K562 (cell line): ENCODE measurements around the gene CPT1C. TPM values are rescaled to one million over a fixed set of nuclear protein-coding genes. Genes with fewer than 3 reads are reported as not detected.

Experiments
- JUN ChIP-seq, 2 experiments: sonication (generic) in 1 of 2; formaldehyde crosslinking in 1 of 2; IDR thresholded peaks; 2 replicates each; pipeline versions ENCODE4 v1.6.1 to v1.8.0; 2012 to 2022; ENCODE audit warnings: borderline replicate concordance in 2 of 2, mild to moderate bottlenecking in 2 of 2, improper control_type of control experiment in 1 of 2, low read depth in 1 of 2, low read length in 1 of 2, missing genetic modification reagents in 1 of 2
- KDM5B ChIP-seq: fragments of 200-600 bp; sonication (generic); IDR thresholded peaks from 2 replicates; pipeline ENCODE4 v1.6.1; 2012; ENCODE audit warnings: low read depth, mild to moderate bottlenecking, moderate library complexity, low read length, control low read depth, inconsistent platforms; ENCODE audit not compliant: insufficient replicate concordance
- MIER1 ChIP-seq: fragments of 450-650 bp; IDR thresholded peaks from 2 replicates; pipeline ENCODE4 v1.6.1; 2016; ENCODE audit warnings: antibody characterized with exemption, mild to moderate bottlenecking, low read depth
- MYNN ChIP-seq, 2 experiments: sonication (generic); formaldehyde crosslinking in 1 of 2; IDR thresholded peaks; 2 replicates each; pipeline versions ENCODE4 v1.5.0 to v1.6.1; 2016 to 2020; ENCODE audit warnings: antibody characterized with exemption in 1 of 2, missing genetic modification reagents in 1 of 2
- RBM15 ChIP-seq: fragments of 200-400 bp; formaldehyde crosslinking; IDR thresholded peaks from 2 replicates; pipeline ENCODE4 v1.6.1; 2018; ENCODE audit warnings: mild to moderate bottlenecking, low read length, moderate library complexity; ENCODE audit not compliant: insufficient read depth
- SMAD1 ChIP-seq: fragments of 150-350 bp; IDR thresholded peaks from 2 replicates; pipeline ENCODE4 v1.6.1; 2014; ENCODE audit warnings: low read length, low read depth; ENCODE audit not compliant: partially characterized antibody
- SP2 ChIP-seq: IDR thresholded peaks from 2 replicates; pipeline ENCODE4 v1.6.1; 2011; ENCODE audit warnings: mild to moderate bottlenecking, low read depth, low read length, moderate library complexity; ENCODE audit not compliant: poor library complexity, severe bottlenecking; ENCODE audit errors: extremely low read depth
- SRSF3 ChIP-seq: fragments of 200-400 bp; formaldehyde crosslinking; IDR thresholded peaks from 2 replicates; pipeline ENCODE4 v1.6.1; 2016; ENCODE audit warnings: mild to moderate bottlenecking, low read length, moderate library complexity; ENCODE audit not compliant: insufficient read depth
- TCF7 ChIP-seq: sonication (generic); IDR thresholded peaks from 2 replicates; pipeline ENCODE4 v1.6.1; 2016; ENCODE audit warnings: antibody characterized with exemption, borderline replicate concordance
- TRIM28 ChIP-seq: fragments of 450-650 bp; IDR thresholded peaks from 2 replicates; pipeline ENCODE4 v1.6.1; 2017
- XRCC5 ChIP-seq: fragments of 200-400 bp; formaldehyde crosslinking; IDR thresholded peaks from 2 replicates; pipeline ENCODE4 v1.6.1; 2017; ENCODE audit warnings: low read depth, mild to moderate bottlenecking, low read length
- YY1 ChIP-seq, 3 experiments: IDR thresholded peaks; 2 replicates each; pipeline ENCODE4 v1.6.1; 2011; ENCODE audit warnings: low read length in 2 of 3, mild to moderate bottlenecking in 2 of 3, moderate library complexity in 2 of 3, borderline replicate concordance in 1 of 3, control low read depth in 1 of 3, low read depth in 1 of 3; ENCODE audit not compliant: insufficient read depth in 3 of 3, insufficient replicate concordance in 2 of 3, control insufficient read depth in 1 of 3, insufficient read length in 1 of 3; ENCODE audit errors: extremely low read depth in 1 of 3
- polyA plus RNA-seq, 8 experiments: library from polyadenylated mRNA; depleted of rRNA in 4 of 8; stranded (reverse) in 5 of 8; unstranded in 3 of 8; fragments of >200 nt; fragmentation: Nextera tagmentation in 2 of 8; fragmentation: Illumina TruSeq in 1 of 8; extraction: Ambion mirVana in 2 of 8; extraction: Trizol in 1 of 8; gene quantifications; 2 replicates each; pipeline versions ENCODE4 v1.2.1 to v1.2.3, GENCODE V29; 2011 to 2014; ENCODE audit warnings: inconsistent platforms in 1 of 8, missing spikeins in 1 of 8
- total RNA-seq, 7 experiments: library from RNA; depleted of rRNA in 6 of 7; stranded (reverse); fragments of >200 nt in 6 of 7; fragmentation: Illumina TruSeq in 2 of 7; extraction: Trizol in 2 of 7; gene quantifications; 2 replicates each; pipeline versions ENCODE4 v1.2.1 to v1.2.3, GENCODE V29; 2011 to 2021; ENCODE audit warnings: low replicate concordance in 1 of 7
- TF ChIP-seq, protein P1 (sequence below): sonication (generic); formaldehyde crosslinking; IDR thresholded peaks from 2 replicates; pipeline ENCODE4 v1.5.0; 2020; ENCODE audit warnings: missing genetic modification reagents
- TF ChIP-seq, protein P2 (sequence below): fragments of 450-650 bp; formaldehyde crosslinking; conservative IDR thresholded peaks from 2 replicates; pipeline ENCODE4 v1.4.0; 2022; ENCODE audit warnings: mild to moderate bottlenecking, missing genetic modification characterization
- TF ChIP-seq, protein P3 (sequence below): sonication (generic); formaldehyde crosslinking; IDR thresholded peaks from 2 replicates; pipeline ENCODE4 v1.8.1; 2023; ENCODE audit warnings: mild to moderate bottlenecking, missing genetic modification reagents

Gene CPT1C
- total and polyA plus RNA-seq, 9 of the 15 experiments (the other 6 are each of a cell fraction or from before 2014, with no cell fraction given), result 1.9 to 12.3 (median 3.0) TPM

DNA sequence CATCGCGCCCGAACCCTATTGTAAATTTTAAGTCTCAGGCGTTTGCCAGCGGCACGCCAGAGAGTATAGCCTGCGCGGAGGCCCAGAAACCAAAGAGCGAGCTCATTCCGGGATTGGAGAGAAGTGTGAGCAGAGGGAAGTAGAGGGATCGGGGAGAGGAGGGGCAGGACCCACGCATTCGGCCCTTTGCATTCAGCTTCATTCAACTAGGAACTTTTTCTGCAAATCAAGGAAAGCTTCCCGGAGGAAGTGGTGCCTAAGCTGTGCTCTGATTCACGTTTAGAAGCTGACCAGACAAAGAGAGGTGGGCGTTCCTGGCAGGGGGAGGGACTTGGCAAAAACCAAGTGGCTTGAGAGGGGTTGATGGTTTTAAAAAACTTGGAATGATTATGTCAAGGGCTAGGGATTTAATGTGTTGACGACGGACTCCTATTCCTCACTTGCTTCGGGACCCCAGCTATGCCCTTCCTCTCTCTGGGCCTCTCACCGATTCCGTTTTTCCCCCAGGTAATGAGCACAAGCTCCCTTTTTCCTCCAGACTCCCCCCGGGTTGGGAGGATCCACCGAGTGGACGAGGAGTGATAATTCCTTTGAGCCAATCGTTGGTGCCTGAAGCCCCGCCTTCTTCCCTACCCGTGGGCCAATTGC, 14.7 kb upstream of the CPT1C start (continued):
- TF ChIP-seq MYNN (IDR thresholded peaks at IDR 0.05) (no peak), MYNN (CRISPR knock-in tag; IDR thresholded peaks at IDR 0.05) (no peak), SMAD1 (peak; percentile 66), YY1 (IDR thresholded peaks at IDR 0.05; ENCODE audit: borderline replicate concordance in 1 of 3, control insufficient read depth in 1 of 3, extremely low read depth in 1 of 3, insufficient read depth in 3 of 3, insufficient read length in 1 of 3, insufficient replicate concordance in 2 of 3, low read depth in 1 of 3, low read length in 2 of 3) (no peak), SRSF3 (no peak), SP2 (peak; percentile 45), KDM5B (peak; percentile 82), JUN (IDR thresholded peaks at IDR 0.05; ENCODE audit: borderline replicate concordance, low read depth, low read length) (0 out of 2 replicates have a peak, but pooled peaks have one; percentile 19), JUN (CRISPR knock-in tag; IDR thresholded peaks at IDR 0.05; ENCODE audit: borderline replicate concordance) (0 out of 2 replicates have a peak, but pooled peaks have one; percentile 37), TCF7 (no peak), XRCC5 (peak; percentile 33; the same call in 1 of the 2 replicates), RBM15 (no peak), TRIM28 (0 out of 2 replicates have a peak, but pooled peaks have one; percentile 56), MIER1 (peak; percentile 65; the same call in 1 of the 2 replicates)
- TF ChIP-seq, protein P1, sequence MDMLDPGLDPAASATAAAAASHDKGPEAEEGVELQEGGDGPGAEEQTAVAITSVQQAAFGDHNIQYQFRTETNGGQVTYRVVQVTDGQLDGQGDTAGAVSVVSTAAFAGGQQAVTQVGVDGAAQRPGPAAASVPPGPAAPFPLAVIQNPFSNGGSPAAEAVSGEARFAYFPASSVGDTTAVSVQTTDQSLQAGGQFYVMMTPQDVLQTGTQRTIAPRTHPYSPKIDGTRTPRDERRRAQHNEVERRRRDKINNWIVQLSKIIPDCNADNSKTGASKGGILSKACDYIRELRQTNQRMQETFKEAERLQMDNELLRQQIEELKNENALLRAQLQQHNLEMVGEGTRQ (CRISPR knock-in tag), result no peak
- TF ChIP-seq, protein P2, sequence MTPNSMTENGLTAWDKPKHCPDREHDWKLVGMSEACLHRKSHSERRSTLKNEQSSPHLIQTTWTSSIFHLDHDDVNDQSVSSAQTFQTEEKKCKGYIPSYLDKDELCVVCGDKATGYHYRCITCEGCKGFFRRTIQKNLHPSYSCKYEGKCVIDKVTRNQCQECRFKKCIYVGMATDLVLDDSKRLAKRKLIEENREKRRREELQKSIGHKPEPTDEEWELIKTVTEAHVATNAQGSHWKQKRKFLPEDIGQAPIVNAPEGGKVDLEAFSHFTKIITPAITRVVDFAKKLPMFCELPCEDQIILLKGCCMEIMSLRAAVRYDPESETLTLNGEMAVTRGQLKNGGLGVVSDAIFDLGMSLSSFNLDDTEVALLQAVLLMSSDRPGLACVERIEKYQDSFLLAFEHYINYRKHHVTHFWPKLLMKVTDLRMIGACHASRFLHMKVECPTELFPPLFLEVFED (CRISPR knock-in tag), result no peak
- TF ChIP-seq, protein P3, sequence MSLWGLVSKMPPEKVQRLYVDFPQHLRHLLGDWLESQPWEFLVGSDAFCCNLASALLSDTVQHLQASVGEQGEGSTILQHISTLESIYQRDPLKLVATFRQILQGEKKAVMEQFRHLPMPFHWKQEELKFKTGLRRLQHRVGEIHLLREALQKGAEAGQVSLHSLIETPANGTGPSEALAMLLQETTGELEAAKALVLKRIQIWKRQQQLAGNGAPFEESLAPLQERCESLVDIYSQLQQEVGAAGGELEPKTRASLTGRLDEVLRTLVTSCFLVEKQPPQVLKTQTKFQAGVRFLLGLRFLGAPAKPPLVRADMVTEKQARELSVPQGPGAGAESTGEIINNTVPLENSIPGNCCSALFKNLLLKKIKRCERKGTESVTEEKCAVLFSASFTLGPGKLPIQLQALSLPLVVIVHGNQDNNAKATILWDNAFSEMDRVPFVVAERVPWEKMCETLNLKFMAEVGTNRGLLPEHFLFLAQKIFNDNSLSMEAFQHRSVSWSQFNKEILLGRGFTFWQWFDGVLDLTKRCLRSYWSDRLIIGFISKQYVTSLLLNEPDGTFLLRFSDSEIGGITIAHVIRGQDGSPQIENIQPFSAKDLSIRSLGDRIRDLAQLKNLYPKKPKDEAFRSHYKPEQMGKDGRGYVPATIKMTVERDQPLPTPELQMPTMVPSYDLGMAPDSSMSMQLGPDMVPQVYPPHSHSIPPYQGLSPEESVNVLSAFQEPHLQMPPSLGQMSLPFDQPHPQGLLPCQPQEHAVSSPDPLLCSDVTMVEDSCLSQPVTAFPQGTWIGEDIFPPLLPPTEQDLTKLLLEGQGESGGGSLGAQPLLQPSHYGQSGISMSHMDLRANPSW (CRISPR knock-in tag), result peak; percentile 70; the same call in 1 of the 2 replicates
